NCI-H2196 treated with DMSO at 0.1 percent for 48 hours (cell line): ENCODE results near the gene CHST15.
A peak's percentile ranks its signal among the peaks of the same experiment; 100 is the strongest.

Experiments
- DNase-seq: peaks from one replicate; lab custom pipeline; 2025; ENCODE audit not compliant: unreplicated experiment; lab: John Stamatoyannopoulos, UW

CHST15 gene

GRCh38 chr10:123972481-123973401 lies 120.7 kb downstream of the CHST15 start:
- DNase-seq, result no peak

GRCh38 chr10:123970927-123971286 lies 122.5 kb downstream of the CHST15 start:
- no peak for DNase-seq

- no peak for DNase-seq
Observed at GRCh38 chr10:123970207-123970926, 123.0 kb downstream of the CHST15 start.

DNA sequence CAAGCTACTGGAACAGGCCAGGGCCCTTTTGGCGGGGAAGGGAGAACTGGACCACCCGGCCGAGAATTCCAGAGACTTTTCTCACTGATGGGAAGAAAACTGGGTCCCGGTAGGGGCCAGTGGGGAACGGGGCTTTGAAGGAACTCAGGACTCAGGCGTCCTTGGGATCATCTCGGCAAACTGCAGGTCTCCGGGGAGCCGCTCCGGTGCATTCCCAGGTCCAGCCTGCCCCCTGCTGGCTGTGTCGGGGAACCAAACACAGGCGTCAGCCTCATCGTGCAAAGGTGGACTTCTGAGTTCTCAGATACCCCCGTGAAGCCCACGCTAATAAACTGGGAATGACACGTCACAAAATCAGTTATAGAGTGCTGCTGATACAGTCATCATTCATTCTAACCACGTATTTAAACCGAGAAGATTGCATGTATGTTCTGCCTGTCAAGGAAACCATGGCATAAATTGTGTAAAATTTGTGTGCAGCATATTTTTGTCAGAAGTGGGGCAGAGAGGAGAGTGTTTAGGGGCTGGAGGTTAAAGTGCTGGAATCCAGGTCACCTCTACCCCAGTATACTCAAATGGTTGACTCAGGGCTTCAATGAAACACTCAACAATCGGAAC lies 125.7 kb downstream of the CHST15 start:
- DNase-seq, result peak; percentile 9

DNA sequence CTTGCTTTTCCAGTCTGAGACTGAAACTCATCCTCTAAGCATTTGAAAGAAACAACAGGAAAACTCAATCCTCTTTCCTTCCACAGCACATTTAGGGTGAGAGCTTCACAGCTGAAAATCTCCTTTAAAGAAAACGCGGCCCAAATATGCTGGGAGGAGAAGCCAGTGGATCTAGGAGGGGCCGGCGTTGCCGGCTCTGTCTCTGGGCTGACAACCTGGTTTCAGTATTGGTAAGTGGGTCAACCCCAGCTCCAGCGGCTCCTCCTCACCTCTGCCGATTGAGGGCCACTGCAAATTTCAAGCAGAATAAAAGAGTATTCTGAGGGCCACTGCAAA lies 126.5 kb downstream of the CHST15 start:
- no peak for DNase-seq

DNA sequence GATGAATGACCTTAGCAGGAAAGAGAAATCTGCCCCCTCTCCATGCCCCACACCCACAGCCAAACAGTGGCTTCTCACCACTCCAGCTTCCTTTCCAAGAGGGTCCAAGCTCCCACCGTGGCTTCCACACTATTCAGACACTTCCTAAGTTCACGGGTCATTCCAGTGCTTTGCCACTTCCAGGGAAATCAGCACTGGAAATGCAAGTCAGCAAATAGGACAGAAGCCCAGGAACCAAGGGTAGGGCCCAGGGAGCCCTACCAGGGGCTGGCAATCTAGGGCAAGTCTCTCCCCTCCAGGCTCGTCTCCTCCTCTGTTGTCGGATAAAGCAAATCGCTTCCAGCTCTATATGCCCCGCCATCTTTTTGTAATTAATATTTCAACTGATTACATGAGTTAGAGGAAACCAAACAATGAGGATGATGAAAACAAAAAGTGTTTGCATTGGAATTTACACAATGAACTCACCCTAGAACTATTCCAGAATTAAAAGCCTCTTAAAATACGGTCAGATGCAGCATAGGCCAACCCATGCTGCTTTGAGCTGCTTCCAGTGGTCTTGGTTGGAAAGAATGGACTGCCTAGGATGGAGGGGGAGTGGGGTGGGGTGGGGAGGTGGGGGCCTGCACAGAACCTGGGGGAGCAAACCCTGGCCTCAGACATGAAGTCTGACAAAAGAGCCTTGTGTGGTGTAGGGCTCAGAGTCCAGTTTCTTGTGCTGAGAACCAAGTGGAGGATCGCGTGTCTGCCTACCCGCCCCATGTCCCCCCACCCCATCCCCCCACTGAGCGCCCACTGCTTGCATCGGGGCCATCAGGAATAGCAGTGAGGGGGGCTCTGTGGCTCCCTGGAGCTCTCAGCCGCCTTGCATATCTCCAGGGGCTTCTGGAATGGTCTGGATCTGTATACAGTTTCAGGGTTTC lies 127.2 kb downstream of the CHST15 start:
- no peak for DNase-seq

- no peak for DNase-seq
Observed at GRCh38 chr10:123964953-123965352, 128.4 kb downstream of the CHST15 start.

- DNase-seq, result no peak
Observed at GRCh38 chr10:123962756-123963530, 130.5 kb downstream of the CHST15 start.

DNA sequence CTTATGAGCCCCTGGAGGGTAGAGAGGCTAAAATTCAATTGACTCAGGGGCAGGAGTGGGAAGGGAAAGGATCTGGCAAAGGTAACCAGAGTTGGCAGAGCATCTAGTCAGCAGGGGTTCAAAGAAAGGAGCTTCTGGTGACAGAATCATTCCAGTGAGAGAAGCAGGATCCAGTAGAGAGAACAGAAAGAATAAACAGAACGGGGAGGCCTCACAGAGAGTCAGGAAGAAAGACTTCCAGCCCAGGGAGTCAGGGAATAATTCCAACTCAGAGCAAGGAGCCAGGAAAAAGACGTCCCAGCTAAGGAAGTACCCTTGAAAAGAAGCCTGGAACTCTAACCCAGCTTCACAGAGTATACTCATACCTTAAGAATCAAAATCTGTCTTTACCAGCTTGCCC lies 135.2 kb downstream of the CHST15 start:
- no peak for DNase-seq
